GM18507 (cell line): Measurements from ENCODE around the gene CHD5.
"Not testable (repeated sequence)": the region's sequence is repeated elsewhere in the genome, so short reads cannot be mapped to it uniquely, and the experiment has no call there.

Source experiments
- DNase-seq: peaks from one replicate; pipeline ENCODE4 v3.0.0; 2011; ENCODE audit warnings: low read depth; ENCODE audit not compliant: insufficient read length; ENCODE audit errors: extremely low spot score
- FAIRE-seq: peaks from 2 replicates; lab custom pipeline; 2011; peaks lifted over from hg19 to GRCh38; lab: Jason Lieb, UNC

CHD5 gene

DNA sequence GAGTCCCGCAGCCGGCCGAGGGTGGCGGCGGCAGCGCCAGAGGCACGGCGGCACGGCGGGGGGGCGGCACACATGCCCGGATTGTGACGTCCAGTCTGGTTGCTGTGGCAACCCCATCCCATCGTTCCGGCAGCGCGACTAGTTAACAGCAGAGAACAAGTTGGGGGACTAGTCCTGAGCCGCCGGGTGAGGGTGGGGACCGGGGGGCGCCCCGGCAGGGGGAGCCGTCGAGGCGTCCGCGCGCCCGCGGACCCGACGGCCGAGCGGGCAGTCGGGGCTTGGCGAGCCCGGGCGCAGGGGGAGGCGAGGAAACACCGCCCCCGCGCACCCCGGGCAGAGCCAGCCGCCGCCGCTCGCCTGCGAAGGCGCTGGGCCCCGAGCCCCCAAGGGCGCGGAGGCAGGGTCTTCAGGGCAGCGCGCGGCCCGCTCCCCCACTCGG is at the start of gene CHD5:
CHD5 (minus strand) TSS at position 54 of the 439 bp plus-strand sequence. CDS start 298 bp downstream, outside the sequence.
- DNase-seq (no peak), FAIRE-seq (no peak)

- DNase-seq (no peak), FAIRE-seq (no peak)
Observed at GRCh38 chr1:6225651-6226050, 45.5 kb upstream of the CHD5 start.

- FAIRE-seq (no peak), DNase-seq (no peak)
Observed at GRCh38 chr1:6224718-6225117, 44.6 kb upstream of the CHD5 start.

GRCh38 chr1:6223617-6224016 is 43.5 kb upstream of the CHD5 start:
- FAIRE-seq (no peak), DNase-seq (no peak)

DNA sequence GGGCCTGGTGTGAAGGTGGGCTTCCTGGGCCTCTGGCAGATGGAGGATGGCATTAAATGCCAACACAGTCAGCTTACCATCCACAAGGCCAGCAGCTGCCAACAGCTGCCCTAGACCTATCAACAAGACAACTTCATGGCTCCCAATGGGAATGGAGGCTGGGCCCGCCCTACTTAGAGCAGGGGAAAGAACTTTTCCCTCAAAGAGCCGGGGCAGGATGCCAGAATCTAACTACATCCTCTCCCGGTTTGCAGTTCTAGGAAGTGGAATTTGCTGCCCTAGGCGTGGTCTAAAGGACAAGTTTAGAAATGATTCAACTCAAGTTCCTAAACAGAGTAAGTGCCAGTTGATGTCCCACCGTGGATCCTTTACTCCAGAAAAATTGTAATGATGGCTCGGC is 42.5 kb upstream of the CHD5 start:
- FAIRE-seq: no peak
- no peak for DNase-seq

DNA sequence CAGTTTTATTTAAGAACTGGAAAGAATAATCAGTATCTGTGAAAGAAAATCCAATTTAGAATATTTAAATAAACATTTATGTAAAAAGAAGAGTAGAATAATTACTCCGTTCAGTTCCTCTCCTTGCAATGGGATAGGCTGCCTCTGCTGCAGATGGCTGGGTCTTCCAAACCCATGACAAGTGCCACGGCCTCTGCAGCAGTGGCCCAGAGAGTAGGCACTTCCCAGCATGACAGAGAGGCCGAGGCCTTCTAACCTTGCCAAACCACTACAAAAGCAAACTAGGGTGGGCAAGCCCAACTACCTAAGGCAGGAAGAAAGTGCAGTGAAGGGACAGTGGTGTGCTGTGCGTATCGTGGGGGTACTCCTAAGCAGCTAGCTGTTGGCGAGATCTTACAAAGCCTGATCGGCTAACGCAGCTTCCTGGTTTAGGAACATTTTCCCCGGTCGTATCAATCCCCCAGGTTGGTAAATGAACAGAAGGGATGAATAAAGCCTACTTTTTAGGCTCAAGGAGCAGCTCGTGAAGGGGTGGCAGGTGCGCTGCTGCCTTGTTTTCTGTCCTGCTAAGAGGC is 41.2 kb upstream of the CHD5 start:
- DNase-seq (no peak), FAIRE-seq (no peak)

GRCh38 chr1:6220236-6220635 is 40.1 kb upstream of the CHD5 start:
- DNase-seq: no peak
- no peak for FAIRE-seq

DNA sequence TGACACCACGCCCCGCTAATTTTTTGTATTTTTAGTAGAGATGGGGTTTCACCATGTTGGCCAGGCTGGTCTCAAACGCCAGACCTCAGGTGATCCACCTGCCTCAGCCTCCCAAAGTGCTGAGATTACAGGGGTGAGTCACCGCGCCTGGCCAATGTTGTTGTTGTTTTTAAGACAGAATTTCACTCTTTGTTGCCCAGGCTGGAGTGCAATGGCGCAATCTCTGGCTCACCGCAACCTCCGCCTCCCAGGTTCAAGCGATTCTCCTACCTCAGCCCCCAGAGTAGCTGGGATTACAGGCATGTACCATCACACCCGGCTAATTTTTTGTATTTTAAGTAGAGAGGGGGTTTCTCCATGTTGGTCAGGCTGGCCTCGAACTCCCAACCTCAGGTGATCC is 39.5 kb upstream of the CHD5 start:
- FAIRE-seq, DNase-seq: not testable (repeated sequence)

DNA sequence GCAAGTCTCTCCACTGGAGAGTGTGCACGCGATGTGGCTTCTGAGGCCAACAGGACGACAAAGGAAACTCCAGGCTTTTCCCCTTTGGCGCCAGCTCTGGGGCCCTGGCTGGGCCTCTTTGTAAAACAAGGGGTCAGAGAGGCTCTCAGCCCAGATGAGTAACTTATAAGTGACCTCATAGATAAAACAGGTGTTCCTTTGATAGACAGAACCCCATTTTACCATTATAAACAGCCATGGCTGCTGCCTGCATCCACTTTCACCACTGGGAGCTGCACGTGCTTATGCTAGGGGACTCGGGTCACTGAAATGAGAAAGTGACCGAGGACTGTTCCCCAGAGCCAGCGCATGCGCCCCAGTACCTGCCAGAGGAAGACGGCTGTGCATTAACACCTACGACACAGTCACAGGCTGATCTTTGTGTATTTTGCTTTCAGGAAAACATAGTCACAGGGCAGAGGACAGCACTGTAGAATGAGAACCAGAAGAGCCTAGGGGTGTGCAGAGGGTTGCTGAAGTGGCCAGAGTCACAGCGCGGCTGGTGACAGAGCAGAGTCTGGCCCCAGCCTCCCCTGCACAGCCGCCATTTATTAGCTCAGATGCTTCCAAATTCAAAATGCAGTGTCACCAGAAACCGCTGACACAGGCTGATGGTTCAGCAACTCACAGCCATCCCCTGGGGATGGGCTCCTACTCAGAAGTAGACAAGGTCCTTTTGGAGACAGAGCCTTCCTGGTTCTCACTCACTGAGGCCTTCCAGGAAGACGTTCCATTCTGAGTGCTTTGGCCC is 38.4 kb upstream of the CHD5 start:
- DNase-seq: no peak

DNA sequence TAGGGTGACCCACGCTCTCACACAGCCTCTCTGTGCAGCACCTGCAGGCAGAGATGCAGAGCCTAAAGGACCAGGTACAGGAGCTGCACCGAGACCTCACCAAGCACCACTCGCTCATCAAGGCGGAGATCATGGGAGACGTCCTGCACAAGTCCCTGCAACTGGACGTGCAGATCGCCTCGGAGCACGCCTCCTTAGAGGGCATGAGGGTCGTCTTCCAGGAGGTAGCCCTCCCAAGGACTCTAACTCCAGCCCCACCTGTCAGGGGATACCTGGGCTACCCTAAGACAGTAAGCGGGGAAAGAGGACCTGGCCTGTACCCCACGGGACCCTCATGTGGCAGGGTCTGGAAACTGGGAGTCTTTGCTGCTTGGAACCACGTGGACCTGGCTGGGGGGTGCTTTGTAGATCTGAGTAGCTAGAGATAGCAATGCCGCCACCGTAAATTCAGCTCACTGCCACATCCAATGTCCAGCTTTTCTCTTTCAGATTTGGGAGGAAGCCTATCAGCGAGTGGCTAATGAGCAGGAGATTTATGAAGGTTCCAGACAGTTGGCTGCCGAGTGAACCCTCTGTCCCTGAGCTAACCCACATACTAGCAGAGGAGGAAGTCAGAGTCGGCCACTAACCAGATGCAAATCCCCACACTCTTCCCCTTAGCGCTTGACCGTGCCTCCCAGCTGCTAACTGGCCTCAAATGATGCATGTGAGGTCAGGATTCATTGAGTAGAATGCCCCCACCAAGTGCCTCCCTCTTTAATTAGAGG is 32.3 kb upstream of the CHD5 start:
- DNase-seq: no peak
- peak; percentile 82 for FAIRE-seq

More for the DNA sequence above, 38.4 kb upstream of the CHD5 start:
- no peak for FAIRE-seq

- no peak for DNase-seq
- FAIRE-seq: no peak
Observed at GRCh38 chr1:6211731-6212130, 31.6 kb upstream of the CHD5 start.

- DNase-seq (no peak), FAIRE-seq (no peak)
Observed at GRCh38 chr1:6210591-6211355, 30.7 kb upstream of the CHD5 start.

- no peak for FAIRE-seq
- DNase-seq: no peak
Observed at GRCh38 chr1:6209661-6210580, 29.8 kb upstream of the CHD5 start.

DNA sequence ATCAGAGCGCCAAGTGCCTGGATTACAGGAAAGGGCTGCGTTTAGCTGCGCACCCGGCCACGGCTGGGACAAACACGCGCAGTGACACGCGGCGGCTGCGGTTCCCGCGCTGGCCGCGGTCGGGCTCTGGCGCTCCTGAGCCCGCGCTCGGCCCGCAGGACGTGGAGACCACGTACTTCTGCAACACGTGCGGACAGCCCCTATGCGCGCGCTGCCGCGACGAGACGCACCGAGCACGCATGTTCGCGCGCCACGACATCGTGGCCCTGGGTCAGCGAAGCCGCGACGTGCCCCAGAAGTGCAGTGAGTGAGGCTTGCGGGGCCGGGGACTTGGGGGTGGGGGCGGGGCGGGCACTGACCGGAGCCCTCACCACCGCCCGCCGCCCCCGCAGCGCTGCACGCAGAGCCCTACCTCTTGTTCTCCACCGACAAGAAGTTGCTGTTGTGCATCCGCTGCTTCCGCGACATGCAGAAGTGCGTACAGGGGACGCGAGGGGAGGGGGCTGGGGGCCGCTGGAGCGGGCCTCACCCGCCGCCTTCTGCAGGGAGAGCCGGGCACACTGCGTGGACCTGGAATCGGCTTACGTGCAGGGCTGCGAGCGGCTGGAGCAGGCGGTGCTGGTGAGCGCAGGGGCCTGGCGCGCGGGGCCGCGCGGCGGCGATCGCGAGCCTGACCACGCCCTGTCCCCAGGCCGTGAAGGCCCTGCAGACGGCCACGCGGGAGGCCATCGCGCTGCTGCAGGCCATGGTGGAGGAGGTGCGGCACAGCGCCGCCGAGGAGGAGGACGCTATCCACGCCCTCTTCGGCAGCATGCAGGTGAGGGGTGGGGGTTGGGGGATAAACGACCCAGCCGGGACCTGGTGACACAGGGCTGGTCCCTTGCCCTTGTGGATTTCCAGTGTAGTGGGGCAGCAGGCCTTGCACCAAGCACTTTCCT is 28.9 kb upstream of the CHD5 start:
- FAIRE-seq: no peak
- no peak for DNase-seq

- no peak for FAIRE-seq
- DNase-seq: no peak
Observed at GRCh38 chr1:6207921-6208320, 27.8 kb upstream of the CHD5 start.

DNA sequence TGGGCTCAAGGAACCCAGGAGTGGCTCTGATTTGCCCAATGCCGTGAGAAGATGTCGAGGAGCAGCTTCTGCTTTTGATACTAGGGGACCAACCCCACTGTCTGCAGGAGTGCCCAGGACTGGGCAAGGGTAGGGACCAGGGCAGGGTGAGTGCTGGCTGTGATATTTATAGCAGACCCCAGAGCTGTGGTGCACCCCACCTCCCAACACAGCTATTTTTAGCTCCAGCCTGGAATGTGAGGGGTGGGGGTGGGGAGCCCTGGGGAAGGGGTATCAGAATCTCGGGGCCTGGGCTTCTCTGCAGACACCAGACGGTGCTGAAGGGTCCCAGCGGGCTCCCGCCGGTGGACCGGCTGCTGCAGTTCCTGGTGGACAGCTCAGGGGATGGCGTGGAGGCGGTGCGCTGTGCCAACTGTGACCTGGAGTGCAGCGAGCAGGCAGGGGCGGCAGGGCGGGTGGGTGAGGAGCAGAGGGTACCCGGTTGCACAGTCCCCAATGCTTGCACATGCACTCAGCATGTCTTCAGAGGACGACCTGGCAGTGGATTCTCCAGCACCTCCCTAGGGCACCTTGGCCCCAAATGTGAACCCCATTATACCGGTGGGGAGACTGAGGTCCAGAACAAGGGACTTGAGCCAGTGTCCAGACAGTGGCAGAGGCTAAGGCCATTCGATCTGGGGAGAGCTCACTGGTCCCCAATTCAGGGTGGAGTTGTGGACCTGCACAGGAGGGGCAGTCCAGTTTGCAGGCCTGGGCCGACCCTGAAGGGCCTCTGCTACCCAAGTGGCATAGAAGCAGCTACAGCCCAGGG is 27.2 kb upstream of the CHD5 start:
- DNase-seq: no peak
- no peak for FAIRE-seq

DNA sequence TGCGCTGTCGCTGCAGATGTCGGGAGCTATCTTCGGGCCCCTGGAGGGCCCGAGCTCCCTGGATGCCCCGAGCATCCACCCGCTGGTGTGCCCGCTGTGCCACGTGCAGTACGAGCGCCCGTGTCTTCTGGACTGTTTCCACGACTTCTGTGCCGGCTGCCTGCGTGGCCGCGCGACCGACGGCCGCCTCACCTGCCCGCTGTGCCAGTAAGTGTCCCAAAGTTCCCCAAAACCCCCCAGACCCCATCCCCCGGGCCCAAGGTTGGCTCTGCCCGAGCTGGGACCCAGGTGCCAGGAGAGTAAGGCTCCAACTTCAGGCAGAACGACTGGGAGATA is 26.4 kb upstream of the CHD5 start:
- FAIRE-seq: no peak
- no peak for DNase-seq
